Astrocyte of the cerebellum (primary cell): ENCODE data around the gene KCNN1.

ENCODE experiments used
- DNase-seq: peaks from one replicate; pipeline ENCODE4 v3.0.0-alpha.2; 2011; ENCODE audit warnings: low read depth
- H3K4me3 ChIP-seq: 2 replicates; pipeline ENCODE4 v1.5.1; 2011; ENCODE audit warnings: mild to moderate bottlenecking, low read depth, low read length, moderate library complexity
- CTCF ChIP-seq: IDR thresholded peaks from 2 replicates; pipeline ENCODE4 v1.5.1; 2012; ENCODE audit warnings: low read length, low read depth, moderate library complexity, mild to moderate bottlenecking; ENCODE audit errors: missing control alignments
- in situ Hi-C: cut with HindIII; loops from 2 replicates; pipeline ENCODE4 v1.10.0; 2017; ENCODE audit warnings: low sequenced_read_pairs

Gene KCNN1

GRCh38 chr19:18007044-18007916 is 40.4 kb downstream of the KCNN1 start:
- H3K4me3 ChIP-seq: peak overlapping the region; percentile 46
- peak; percentile 93 for TF ChIP-seq CTCF
- in situ Hi-C loops: no loop called here
- peak; percentile 53 for DNase-seq

DNA sequence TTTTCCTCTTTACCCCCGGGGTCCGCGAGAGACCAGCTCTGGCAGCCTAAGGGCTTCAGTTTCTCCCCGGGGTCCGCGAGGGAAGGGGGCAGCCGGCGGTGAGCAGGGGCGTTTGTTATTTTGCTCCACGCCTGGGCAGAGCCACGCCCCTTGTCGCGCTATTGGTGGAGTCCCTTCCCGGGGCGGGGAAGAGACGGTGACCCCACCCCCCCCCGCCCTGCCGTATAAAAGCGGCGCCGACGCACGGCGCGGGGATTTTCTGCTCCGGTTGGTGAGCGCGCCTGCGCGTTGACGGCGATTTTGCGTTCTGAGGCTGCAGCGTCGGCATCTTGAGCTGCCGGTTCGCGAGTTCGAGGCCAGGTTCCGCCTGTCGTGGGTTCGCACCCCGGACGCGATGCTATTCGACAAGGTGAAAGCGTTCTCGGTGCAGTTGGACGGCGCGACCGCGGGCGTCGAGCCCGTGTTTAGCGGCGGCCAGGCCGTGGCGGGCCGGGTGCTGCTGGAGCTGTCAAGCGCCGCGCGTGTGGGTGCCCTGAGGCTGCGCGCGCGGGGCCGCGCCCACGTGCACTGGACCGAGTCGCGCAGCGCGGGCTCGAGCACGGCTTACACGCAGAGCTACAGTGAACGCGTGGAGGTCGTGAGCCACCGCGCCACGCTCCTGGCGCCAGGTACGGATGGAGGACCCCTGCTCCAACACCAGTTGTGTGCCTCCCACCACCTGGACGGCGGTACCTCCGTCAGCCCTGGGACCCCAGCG is 41.2 kb downstream of the KCNN1 start, which contains the start of gene ARRDC2:
ARRDC2 (plus strand) TSS at position 254 of the 757 bp plus-strand sequence; CDS start at position 395, 141 bp downstream.
- peak; percentile 81 for DNase-seq
- TF ChIP-seq CTCF: no peak
- in situ Hi-C loops: no loop called here

DNA sequence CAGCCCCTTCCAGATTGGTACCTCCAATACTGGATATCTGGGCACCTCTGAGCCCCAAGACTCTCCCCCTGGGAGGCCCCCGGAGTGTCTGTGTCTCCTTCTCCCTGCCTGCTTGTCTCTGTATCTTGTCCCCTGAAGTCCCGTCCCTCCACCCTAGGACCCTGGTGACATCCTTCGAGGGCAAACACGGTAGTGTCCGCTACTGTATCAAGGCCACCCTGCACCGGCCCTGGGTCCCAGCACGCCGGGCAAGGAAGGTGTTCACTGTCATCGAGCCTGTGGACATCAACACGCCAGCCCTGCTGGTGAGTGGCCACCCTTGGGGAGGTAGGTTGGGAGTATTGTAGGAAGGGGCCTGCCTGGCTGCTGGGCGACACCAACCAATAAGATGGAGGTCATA is 41.9 kb downstream of the KCNN1 start:
- TF ChIP-seq CTCF: no peak
- DNase-seq: no peak
- H3K4me3 ChIP-seq: no peak overlapping the region
- in situ Hi-C loops: no loop called here

More for the DNA sequence above, 41.2 kb downstream of the KCNN1 start, which contains the start of gene ARRDC2:
- peak within 1 kb of the TSS; percentile 46 for H3K4me3 ChIP-seq

GRCh38 chr19:18009412-18010066 is 42.6 kb downstream of the KCNN1 start:
- in situ Hi-C loops: no loop called here
- TF ChIP-seq CTCF: no peak
- no peak for DNase-seq
- no peak overlapping the region for H3K4me3 ChIP-seq

DNA sequence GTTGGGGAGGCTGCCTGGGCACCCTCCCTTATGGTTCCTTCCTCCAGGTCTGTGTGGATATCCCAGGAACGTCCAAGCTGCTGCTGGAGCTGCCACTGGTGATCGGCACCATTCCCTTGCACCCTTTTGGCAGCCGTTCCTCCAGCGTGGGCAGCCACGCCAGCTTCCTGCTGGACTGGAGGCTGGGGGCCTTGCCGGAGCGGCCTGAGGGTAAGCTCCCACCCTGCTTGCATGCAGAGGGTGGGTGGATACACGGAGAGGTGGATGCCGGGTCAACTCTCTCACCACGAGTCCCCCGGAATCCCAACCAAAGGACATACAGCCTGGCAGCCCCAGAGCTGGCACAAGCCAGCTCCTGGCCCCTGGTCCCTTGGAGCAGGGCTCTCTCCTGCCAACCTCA is 43.2 kb downstream of the KCNN1 start:
- TF ChIP-seq CTCF: no peak
- in situ Hi-C loops: no loop called here
- no peak overlapping the region for H3K4me3 ChIP-seq
- DNase-seq: no peak

DNA sequence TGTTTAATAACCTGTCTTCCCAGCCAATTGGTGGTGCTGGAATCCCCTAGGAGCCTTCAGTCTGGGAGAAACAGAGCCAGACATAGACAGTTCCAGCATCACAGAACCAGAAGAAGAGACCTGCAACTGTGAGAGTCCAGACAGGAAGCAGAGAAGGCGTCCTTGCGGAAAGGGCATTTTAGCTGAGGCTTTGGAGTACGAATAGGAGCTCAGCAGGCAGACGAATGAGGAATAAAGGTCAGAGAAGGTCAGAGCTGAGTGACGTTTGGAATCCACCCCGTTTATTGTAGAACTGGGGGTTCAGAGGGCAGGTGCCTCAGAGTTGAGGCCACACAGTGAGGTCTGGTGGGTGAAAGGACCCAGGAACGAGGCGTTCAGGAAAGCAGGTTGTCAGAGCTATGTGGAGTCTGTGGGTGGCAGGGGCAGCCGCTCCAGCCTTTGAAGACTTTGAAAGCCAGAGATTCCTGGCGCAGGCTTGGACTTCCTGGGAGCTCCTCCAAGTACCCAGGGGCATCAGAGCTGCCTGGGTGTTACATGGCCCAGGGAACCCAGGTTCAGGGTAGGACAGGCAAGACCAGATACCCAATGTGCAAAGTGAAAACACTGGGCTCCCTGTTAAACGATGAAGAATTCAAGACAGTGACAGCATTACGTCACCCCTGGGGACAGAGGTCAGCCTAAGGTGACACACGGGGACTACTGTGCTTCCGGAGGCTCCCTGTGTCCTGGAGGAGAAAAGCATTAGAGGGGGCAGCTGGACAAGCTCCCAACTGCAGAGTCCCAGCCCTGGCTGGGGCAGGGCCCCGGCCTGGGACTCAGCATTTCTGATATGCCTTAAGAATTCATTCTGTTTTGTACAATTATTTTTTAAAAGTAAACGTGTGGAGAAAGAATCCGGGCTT is 46.6 kb downstream of the KCNN1 start:
- in situ Hi-C loops: no loop called here
- TF ChIP-seq CTCF: no peak
- no peak overlapping the region for H3K4me3 ChIP-seq
- DNase-seq: no peak
